GM12873 (cell line): ENCODE measurements around the gene ABI2.

Source experiments
- CTCF ChIP-seq: IDR thresholded peaks from 2 replicates; pipeline ENCODE4 v1.5.1; 2012; ENCODE audit warnings: low read depth, mild to moderate bottlenecking, moderate library complexity, low read length, control low read depth; ENCODE audit not compliant: insufficient read depth; ENCODE audit errors: missing control alignments

The ABI2 gene

GRCh38 chr2:203490391-203490790, 162.2 kb downstream of the ABI2 start:
- no peak for TF ChIP-seq CTCF

- no peak for TF ChIP-seq CTCF
Measured at GRCh38 chr2:203492965-203493364, 164.8 kb downstream of the ABI2 start.
